Right hindlimb (tissue), 1 donor: ENCODE measurements around the gene CRYBA4.

ENCODE experiments used
- DNase-seq: peaks from one replicate; pipeline ENCODE4 v3.0.0-alpha.2; 2018

Gene CRYBA4

GRCh38 chr22:26662160-26662559 is 40.4 kb downstream of the CRYBA4 start:
- DNase-seq: no peak

DNA sequence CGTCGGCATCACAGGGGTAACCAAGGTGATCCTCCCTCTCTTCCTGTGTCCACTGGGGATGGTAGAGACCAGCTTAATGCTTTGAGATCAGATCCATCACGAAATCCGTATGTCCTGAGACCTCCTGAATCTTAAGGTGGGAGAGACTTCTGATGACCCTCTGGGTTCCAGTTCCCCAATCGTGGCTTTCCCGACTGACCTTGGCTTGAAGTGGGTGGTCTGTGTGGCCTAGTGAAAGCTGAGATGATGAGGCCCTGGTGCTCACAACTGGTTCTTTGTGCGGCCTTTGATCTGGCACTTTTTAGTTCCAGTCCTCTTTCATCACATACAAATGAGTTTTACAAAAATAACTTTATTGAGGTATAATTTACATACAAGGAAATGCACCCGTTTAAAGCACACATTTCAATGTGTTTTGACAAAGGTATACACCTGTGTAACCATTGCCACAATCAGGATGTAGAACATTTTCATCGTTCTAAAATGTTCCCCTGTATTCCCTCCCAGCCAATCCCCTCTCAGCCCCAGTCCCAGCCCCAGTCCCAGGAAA is 41.7 kb downstream of the CRYBA4 start:
- no peak for DNase-seq

DNA sequence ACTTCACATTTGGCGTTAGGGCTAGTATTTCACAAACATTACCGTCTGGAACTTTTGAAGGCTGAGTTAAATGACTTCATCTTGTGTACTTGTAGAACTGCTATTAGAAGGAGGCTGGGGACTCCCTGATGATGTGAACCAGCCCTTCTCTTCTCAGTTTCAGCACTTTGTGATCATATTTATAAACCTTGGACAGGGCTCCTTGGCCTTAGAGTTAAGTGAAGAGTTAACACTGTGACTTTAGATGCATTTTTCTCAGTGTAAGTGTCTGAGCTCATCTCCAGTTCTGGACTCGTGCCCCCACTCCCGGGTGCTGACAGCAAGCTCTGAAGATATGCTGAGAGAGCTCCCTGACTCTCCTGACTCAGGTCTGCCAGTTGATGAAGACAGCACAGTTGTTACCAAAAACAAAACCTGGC is 44.1 kb downstream of the CRYBA4 start:
- DNase-seq: no peak

DNA sequence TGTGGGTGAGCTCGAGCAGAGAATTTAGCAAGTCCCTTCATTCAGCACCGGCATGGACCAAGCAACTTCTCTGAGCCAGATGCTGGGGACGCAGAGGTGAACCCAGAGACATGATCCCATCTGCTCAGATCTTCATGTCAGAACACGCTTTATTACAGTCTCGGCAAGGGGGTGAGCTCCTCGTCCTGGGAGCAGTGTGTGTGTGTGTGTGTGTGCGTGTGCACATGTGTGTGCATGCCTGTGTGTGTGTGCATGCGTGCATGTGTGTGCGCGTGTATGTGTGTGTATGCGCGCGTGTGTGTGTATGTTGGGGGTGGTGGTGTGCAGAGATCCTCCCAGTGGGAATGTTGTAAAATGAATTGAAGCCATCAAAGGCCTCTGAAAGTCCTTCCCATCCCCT is 45.4 kb downstream of the CRYBA4 start:
- DNase-seq: no peak

GRCh38 chr22:26669060-26669481 is 47.3 kb downstream of the CRYBA4 start:
- no peak for DNase-seq

- no peak for DNase-seq
These were observed 48.7 kb downstream of the CRYBA4 start for GRCh38 chr22:26670459-26670858.

DNA sequence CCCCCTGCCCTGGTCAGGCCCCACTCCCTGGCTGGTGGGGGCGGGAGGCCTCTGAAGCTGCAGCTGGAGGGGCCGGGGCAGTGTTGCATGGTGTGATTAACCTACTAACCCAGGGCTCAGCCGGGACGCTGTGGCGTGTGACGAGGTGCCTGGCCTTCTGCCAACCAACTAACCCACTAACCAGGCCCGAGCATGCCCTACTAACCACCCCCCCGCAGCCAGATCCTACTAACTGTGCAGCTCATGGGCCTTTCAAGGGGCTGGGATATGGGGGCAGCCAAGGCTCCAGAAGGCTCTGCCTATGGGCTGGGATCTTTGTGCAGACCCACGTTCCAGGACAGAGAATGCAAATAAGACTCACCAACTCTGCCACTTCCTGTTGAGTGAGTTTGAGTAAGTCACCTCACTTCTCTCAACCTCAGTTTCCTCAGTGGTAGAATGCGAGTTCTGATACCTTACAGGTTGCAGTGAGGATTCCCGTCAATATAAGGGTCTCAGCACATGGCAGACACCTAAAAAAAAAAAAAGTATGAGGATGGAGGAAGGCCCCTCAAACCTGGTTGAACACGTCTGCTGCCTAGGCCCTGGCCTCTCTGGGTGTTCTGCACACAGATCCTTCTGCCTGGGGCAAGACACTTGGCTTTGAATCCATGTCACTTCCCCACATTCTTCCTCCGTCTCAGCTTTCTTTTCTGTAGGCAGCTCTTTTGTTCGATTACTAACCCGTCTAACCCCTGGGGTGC is 49.7 kb downstream of the CRYBA4 start:
- no peak for DNase-seq

GRCh38 chr22:26672060-26672471 is 50.3 kb downstream of the CRYBA4 start:
- DNase-seq: no peak

DNA sequence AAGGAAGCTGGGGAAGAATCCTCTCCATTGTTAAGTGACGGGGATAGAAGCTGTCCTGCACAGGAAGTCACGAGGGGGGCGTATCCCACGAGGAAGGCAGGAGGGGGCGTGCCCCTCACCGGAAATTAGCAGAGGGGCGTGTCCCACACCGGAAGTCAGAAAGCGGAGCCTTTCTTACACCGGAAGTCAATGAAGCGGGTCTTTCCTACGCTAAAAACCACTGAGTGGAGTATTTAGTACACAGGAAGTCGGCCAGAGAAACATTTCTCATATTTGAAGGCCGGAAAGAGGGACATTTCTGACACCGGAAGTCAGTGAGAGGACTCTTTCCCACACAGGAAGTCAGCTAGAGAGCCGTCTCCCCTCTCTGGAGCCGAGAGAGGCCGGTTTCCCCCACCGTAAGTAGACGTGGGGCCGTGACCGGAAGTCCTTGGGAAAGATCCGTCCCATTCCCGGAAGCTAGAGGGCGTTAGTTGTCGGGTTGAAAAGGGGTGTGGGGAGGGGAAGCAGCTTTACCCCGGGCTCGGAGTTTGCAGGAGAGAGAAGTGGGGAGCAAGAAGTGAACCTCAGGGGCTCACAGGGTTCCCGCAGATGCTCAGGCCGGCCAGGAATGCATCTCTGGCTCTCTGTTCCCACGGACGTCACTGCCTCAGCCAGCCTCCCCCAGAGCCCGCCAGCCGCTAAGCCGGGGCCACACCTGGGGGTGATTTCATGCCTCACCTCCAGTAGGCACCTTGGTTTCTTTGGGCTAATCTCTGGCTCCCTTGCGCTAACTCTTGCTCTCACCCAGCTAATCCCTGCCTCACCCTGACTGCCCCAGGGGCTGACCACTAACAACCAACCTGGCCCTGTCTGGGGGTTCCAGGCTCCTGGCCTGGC is 51.1 kb downstream of the CRYBA4 start:
- DNase-seq: peak; percentile 96

DNA sequence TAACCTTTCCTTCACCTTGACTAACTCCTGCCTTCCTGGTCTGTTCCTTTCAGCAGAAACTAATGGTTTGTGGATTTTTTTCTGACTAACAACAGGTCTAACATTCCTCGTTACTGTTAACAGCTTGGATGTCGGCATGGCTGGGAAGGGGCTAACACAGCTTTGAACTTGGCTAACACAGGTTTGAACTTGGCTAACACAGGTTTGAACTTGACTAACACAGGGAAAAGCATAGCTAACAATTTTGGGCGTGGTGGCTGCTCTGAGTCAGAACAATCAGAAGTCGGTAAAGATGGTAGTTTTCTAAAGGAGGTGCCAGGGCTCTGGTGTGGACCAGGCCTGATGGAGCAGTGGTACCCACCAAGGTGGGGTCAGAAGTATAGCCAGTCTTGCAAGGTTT is 51.7 kb downstream of the CRYBA4 start:
- no peak for DNase-seq

DNA sequence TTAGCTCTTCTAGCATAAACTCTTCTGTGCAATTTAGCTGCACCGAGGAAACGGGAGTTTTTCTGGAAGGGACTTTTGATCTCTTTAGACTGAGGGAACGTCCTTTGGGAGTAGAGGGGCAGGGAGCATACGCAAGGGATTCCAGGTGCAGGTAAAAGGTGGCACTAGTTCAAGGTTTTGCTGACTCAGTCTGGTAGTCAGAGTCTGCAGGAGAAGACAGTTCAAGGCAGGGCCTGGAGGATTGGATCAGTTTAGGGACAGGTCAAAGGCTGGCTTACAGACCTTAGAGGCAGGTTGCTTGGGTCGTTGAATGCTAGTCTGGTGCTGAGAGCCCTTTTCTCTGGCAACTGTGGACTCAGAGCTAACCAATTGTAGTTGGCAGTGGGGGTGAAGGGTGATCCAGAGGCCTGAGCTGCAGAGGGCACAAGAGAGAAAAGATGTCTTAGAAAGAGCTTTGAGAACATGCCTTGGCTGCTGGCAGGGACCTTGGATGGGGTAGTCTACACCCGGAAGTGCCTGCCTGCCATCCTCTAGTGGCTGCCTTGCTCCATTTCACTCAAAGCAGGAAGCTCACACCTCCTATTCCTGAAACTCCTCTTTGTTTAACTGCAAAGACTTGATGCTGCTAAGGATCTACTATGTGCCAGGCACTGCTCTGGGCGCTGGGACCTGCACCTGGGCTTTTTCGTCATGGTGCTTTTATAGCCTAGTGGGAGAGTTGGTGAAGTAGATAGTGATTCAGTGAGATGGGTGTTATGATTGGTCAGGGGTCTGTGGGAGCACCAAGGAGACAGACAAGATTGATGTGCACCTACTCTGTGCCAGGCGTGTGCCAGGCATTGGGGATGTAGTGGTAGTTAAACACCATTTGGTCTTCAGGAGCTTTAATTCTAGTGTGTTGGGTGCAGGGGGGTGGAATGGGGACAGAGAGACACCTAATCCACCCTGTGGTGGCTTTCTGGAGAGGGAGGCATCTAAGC is 52.7 kb downstream of the CRYBA4 start:
- DNase-seq: no peak

- DNase-seq: no peak
These were observed 54.0 kb downstream of the CRYBA4 start for GRCh38 chr22:26675687-26676268.

DNA sequence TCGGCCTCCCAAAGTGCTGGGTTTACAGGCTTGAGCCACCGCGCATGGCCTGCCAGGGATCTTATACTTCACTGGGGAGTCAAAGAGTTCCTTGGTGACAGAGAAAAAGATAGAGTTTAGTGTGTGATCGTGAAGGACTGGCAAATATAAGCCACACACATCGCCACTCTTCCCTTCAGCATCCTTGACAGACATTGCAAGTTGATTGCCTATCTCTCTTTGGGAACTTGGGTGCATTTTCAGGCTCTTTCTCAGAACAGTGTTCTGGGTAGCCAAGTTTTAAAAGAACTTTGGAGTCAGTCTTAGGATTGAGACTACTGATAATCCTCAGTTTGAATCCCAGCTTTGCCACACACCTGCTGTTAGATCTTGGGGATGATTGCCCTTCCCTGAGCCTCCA is 55.5 kb downstream of the CRYBA4 start:
- no peak for DNase-seq

GRCh38 chr22:26679003-26679629 is 57.4 kb downstream of the CRYBA4 start:
- peak; percentile 78 for DNase-seq
